HG03558 (cell line): ENCODE results near the gene UNC5B.
"Not testable (repeated sequence)": the region's sequence is repeated elsewhere in the genome, so short reads cannot be mapped to it uniquely, and the experiment has no call there.

ENCODE experiments used
- ATAC-seq: cut with Tn5 transposase; IDR thresholded peaks from one replicate; pipeline ENCODE4 v1.9.1; 2021; ENCODE audit warnings: moderate number of reproducible peaks; ENCODE audit not compliant: unreplicated experiment; ENCODE audit errors: extremely low read depth

The UNC5B gene

GRCh38 chr10:71291528-71291900 lies 79.1 kb downstream of the UNC5B start:
- ATAC-seq, result no peak

GRCh38 chr10:71292624-71293445 lies 80.5 kb downstream of the UNC5B start:
- ATAC-seq, result no peak

GRCh38 chr10:71293446-71294084 lies 81.2 kb downstream of the UNC5B start:
- ATAC-seq, result no peak

- no peak for ATAC-seq
Observed at GRCh38 chr10:71294091-71294561, 81.8 kb downstream of the UNC5B start.

GRCh38 chr10:71294856-71295255 lies 82.5 kb downstream of the UNC5B start:
- no peak for ATAC-seq

GRCh38 chr10:71295641-71296040 lies 83.3 kb downstream of the UNC5B start:
- no peak for ATAC-seq

- ATAC-seq, result no peak
Observed at GRCh38 chr10:71296086-71296485, 83.7 kb downstream of the UNC5B start.

- not testable (repeated sequence) for ATAC-seq
Observed at GRCh38 chr10:71296811-71297210, 84.4 kb downstream of the UNC5B start.

- no peak for ATAC-seq
Observed at GRCh38 chr10:71297343-71297742, 85.0 kb downstream of the UNC5B start.

GRCh38 chr10:71299071-71299785 lies 86.9 kb downstream of the UNC5B start:
- ATAC-seq, result no peak

GRCh38 chr10:71300555-71301370 lies 88.4 kb downstream of the UNC5B start:
- ATAC-seq, result no peak

- no peak for ATAC-seq
Observed at GRCh38 chr10:71301371-71301916, 89.1 kb downstream of the UNC5B start.

- ATAC-seq, result no peak
Observed at GRCh38 chr10:71302451-71302850, 90.1 kb downstream of the UNC5B start.

- no peak for ATAC-seq
Observed at GRCh38 chr10:71302874-71303568, 90.7 kb downstream of the UNC5B start.

GRCh38 chr10:71303569-71303907 lies 91.2 kb downstream of the UNC5B start:
- no peak for ATAC-seq

GRCh38 chr10:71304914-71305313 lies 92.5 kb downstream of the UNC5B start:
- no peak for ATAC-seq

- no peak for ATAC-seq
Observed at GRCh38 chr10:71306979-71307378, 94.6 kb downstream of the UNC5B start.

GRCh38 chr10:71307469-71308085 lies 95.2 kb downstream of the UNC5B start:
- no peak for ATAC-seq

- no peak for ATAC-seq
Observed at GRCh38 chr10:71308244-71308643, 95.9 kb downstream of the UNC5B start.
